HepG2 (cell line): ENCODE measurements around the gene YIPF1. TPM values are rescaled to one million over a fixed set of nuclear protein-coding genes. Genes with fewer than 3 reads are reported as not detected.

Experiments used
- FOXO1 ChIP-seq: sonication (generic); formaldehyde crosslinking; IDR thresholded peaks from 2 replicates; pipeline ENCODE4 v1.4.0; 2020; ENCODE audit warnings: missing genetic modification reagents
- GATAD2A ChIP-seq: IDR thresholded peaks from 2 replicates; pipeline ENCODE4 v1.6.1; 2016
- HOXA3 ChIP-seq: sonication (generic); formaldehyde crosslinking; IDR thresholded peaks from 2 replicates; pipeline ENCODE4 v1.5.0; 2020; ENCODE audit warnings: missing genetic modification reagents
- KDM4B ChIP-seq: sonication (generic); formaldehyde crosslinking; IDR thresholded peaks from 2 replicates; pipeline ENCODE4 v1.4.0; 2020; ENCODE audit warnings: missing genetic modification reagents
- MXI1 ChIP-seq: IDR thresholded peaks from 3 replicates; pipeline ENCODE4 v1.6.1; 2012; ENCODE audit warnings: low read depth, low read length, inconsistent platforms, borderline replicate concordance
- NAIF1 ChIP-seq: sonication (generic); formaldehyde crosslinking; IDR thresholded peaks from 2 replicates; pipeline ENCODE4 v1.5.0; 2020; ENCODE audit warnings: mild to moderate bottlenecking, missing genetic modification reagents, borderline replicate concordance
- NFE2L1 ChIP-seq: sonication (generic); formaldehyde crosslinking; IDR thresholded peaks from 2 replicates; pipeline ENCODE4 v1.4.0; 2020; ENCODE audit warnings: missing genetic modification reagents, mild to moderate bottlenecking, borderline replicate concordance
- NFKBIZ ChIP-seq: IDR thresholded peaks from 2 replicates; pipeline ENCODE4 v1.6.1; 2018; ENCODE audit warnings: missing genetic modification reagents, missing compliant biosample characterization
- NFRKB ChIP-seq: fragments of 450-650 bp; IDR thresholded peaks from 2 replicates; pipeline ENCODE4 v1.6.1; 2017
- NR1H2 ChIP-seq: sonication (generic); formaldehyde crosslinking; IDR thresholded peaks from 2 replicates; pipeline ENCODE4 v1.8.1; 2022; ENCODE audit warnings: low read depth, missing genetic modification reagents, borderline replicate concordance
- PAXIP1 ChIP-seq: sonication (generic); formaldehyde crosslinking; conservative IDR thresholded peaks from 2 replicates; pipeline ENCODE4 v1.4.0; 2020; ENCODE audit warnings: mild to moderate bottlenecking, missing genetic modification reagents, moderate library complexity
- REL ChIP-seq: sonication (generic); formaldehyde crosslinking; conservative IDR thresholded peaks from 2 replicates; pipeline ENCODE4 v1.8.0; 2022; ENCODE audit warnings: mild to moderate bottlenecking, missing genetic modification reagents, moderate library complexity
- RFXANK ChIP-seq: IDR thresholded peaks from 2 replicates; pipeline ENCODE4 v1.6.1; 2016
- RXRA ChIP-seq: sonication (generic); formaldehyde crosslinking; IDR thresholded peaks from 2 replicates; pipeline ENCODE4 v1.5.1; 2020; ENCODE audit warnings: missing genetic modification reagents
- SP5 ChIP-seq: IDR thresholded peaks from 2 replicates; pipeline ENCODE4 v1.6.1; 2016; ENCODE audit warnings: low read depth, borderline replicate concordance
- TCF7L2 ChIP-seq: IDR thresholded peaks from 2 replicates; pipeline ENCODE4 v1.6.1; 2011; ENCODE audit warnings: mild to moderate bottlenecking, low read depth, low read length, moderate library complexity
- ZNF24 ChIP-seq: fragments of 450-650 bp; IDR thresholded peaks from 2 replicates; pipeline ENCODE4 v1.6.1; 2017; ENCODE audit warnings: antibody characterized with exemption, mild to moderate bottlenecking
- ZNF33A ChIP-seq: sonication (generic); formaldehyde crosslinking; IDR thresholded peaks from 2 replicates; pipeline ENCODE4 v1.5.1; 2020; ENCODE audit warnings: missing genetic modification reagents, mild to moderate bottlenecking, moderate library complexity, borderline replicate concordance
- ZNF468 ChIP-seq: sonication (generic); formaldehyde crosslinking; IDR thresholded peaks from 2 replicates; pipeline ENCODE4 v1.8.0; 2022; ENCODE audit warnings: mild to moderate bottlenecking, moderate library complexity, missing genetic modification reagents
- ZNF652 ChIP-seq: IDR thresholded peaks from 2 replicates; pipeline ENCODE4 v1.6.1; 2016; ENCODE audit warnings: low read depth, borderline replicate concordance
- ZSCAN30 ChIP-seq: sonication (generic); formaldehyde crosslinking; IDR thresholded peaks from 2 replicates; pipeline ENCODE4 v1.5.0; 2020; ENCODE audit warnings: mild to moderate bottlenecking, missing genetic modification reagents
- ZSCAN31 ChIP-seq: sonication (generic); formaldehyde crosslinking; IDR thresholded peaks from 2 replicates; pipeline ENCODE4 v1.5.0; 2020; ENCODE audit warnings: low read depth, mild to moderate bottlenecking, missing genetic modification reagents
- polyA plus RNA-seq, 8 experiments: library from polyadenylated mRNA; depleted of rRNA in 3 of 8; stranded (reverse) in 7 of 8; unstranded in 1 of 8; fragments of >200 nt; fragmentation: Illumina TruSeq in 4 of 8; extraction: Trizol in 4 of 8; gene quantifications; 2 replicates each; pipeline versions ENCODE4 v1.2.1 to v1.2.3, GENCODE V29; 2011 to 2016; ENCODE audit warnings: low read depth in 4 of 8, missing spikeins in 1 of 8, mixed read lengths in 1 of 8; ENCODE audit not compliant: insufficient read depth in 1 of 8
- total RNA-seq, 5 experiments: library from RNA; depleted of rRNA; stranded (reverse); fragments of >200 nt; fragmentation: Illumina TruSeq; extraction: Trizol; gene quantifications; 2 replicates each; pipeline ENCODE4 v1.2.3, GENCODE V29; 2016; ENCODE audit warnings: low read depth in 1 of 5
- TF ChIP-seq, protein P1 (sequence below): sonication (generic); formaldehyde crosslinking; IDR thresholded peaks from 2 replicates; pipeline ENCODE4 v1.4.0; 2020; ENCODE audit warnings: mild to moderate bottlenecking, missing genetic modification reagents
- TF ChIP-seq, protein P2 (sequence below): IDR thresholded peaks from 2 replicates; pipeline ENCODE4 v1.6.1; 2016; ENCODE audit warnings: missing genetic modification reagents, missing compliant biosample characterization
- TF ChIP-seq, protein P3 (sequence below): IDR thresholded peaks from 2 replicates; pipeline ENCODE4 v1.6.1; 2016
- TF ChIP-seq, protein P4 (sequence below): sonication (generic); formaldehyde crosslinking; IDR thresholded peaks from 2 replicates; pipeline ENCODE4 v1.8.1; 2023; ENCODE audit warnings: missing genetic modification reagents, inconsistent platforms, borderline replicate concordance

YIPF1 gene
- total and polyA plus RNA-seq, 2 of the 13 experiments (the other 11 are each of a cell fraction or from before 2014, with no cell fraction given): 21.1 to 31.9 TPM

DNA sequence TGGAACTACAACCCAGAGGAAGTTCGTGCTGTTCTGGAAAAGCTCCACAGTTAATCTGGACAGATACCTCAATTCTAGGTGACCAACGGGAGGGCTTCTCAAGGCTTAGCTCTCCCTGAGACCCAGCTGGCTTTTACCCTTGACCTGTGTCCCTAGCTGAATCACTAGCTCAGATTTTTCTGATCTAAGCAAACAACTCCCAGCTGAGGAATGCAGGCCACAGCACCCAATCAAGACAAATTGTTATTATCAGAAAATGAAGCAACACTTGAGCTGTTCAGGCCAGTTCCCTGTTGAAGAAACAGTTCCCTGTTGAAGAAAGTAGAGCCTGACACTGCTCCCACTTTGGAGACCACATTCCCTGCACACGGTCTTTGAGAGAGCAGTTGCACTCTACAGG, 20.3 kb upstream of the YIPF1 start (continued):
- TF ChIP-seq, protein P1, sequence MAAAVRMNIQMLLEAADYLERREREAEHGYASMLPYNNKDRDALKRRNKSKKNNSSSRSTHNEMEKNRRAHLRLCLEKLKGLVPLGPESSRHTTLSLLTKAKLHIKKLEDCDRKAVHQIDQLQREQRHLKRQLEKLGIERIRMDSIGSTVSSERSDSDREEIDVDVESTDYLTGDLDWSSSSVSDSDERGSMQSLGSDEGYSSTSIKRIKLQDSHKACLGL: no peak
- TF ChIP-seq ZNF33A (no peak), FOXO1 (CRISPR knock-in tag) (0 out of 2 replicates have a peak, but pooled peaks have one; percentile 20), GATAD2A (CRISPR knock-in tag) (peak; percentile 25; the same call in 1 of the 2 replicates), ZNF468 (CRISPR knock-in tag) (no peak), NFRKB (no peak), ZNF652 (CRISPR knock-in tag) (no peak), HOXA3 (CRISPR knock-in tag) (no peak), NR1H2 (CRISPR knock-in tag) (no peak), ZSCAN30 (CRISPR knock-in tag) (no peak), SP5 (no peak), KDM4B (CRISPR knock-in tag) (no peak), NAIF1 (no peak), PAXIP1 (CRISPR knock-in tag) (0 out of 2 replicates have a peak, but pooled peaks have one; percentile 32), TCF7L2 (no peak), REL (no peak), ZNF24 (no peak; the same call in 1 of the 2 replicates), RXRA (CRISPR knock-in tag) (no peak; the same call in 1 of the 2 replicates), NFKBIZ (CRISPR knock-in tag) (no peak), ZSCAN31 (CRISPR knock-in tag) (no peak), NFE2L1 (CRISPR knock-in tag) (no peak), MXI1 (no peak), RFXANK (CRISPR knock-in tag) (no peak)
- TF ChIP-seq, protein P2, sequence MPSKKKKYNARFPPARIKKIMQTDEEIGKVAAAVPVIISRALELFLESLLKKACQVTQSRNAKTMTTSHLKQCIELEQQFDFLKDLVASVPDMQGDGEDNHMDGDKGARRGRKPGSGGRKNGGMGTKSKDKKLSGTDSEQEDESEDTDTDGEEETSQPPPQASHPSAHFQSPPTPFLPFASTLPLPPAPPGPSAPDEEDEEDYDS (CRISPR knock-in tag): no peak
- TF ChIP-seq, protein P3, sequence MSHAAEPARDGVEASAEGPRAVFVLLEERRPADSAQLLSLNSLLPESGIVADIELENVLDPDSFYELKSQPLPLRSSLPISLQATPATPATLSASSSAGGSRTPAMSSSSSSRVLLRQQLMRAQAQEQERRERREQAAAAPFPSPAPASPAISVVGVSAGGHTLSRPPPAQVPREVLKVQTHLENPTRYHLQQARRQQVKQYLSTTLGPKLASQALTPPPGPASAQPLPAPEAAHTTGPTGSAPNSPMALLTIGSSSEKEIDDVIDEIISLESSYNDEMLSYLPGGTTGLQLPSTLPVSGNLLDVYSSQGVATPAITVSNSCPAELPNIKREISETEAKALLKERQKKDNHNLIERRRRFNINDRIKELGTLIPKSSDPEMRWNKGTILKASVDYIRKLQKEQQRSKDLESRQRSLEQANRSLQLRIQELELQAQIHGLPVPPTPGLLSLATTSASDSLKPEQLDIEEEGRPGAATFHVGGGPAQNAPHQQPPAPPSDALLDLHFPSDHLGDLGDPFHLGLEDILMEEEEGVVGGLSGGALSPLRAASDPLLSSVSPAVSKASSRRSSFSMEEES (CRISPR knock-in tag): no peak
- TF ChIP-seq, protein P4, sequence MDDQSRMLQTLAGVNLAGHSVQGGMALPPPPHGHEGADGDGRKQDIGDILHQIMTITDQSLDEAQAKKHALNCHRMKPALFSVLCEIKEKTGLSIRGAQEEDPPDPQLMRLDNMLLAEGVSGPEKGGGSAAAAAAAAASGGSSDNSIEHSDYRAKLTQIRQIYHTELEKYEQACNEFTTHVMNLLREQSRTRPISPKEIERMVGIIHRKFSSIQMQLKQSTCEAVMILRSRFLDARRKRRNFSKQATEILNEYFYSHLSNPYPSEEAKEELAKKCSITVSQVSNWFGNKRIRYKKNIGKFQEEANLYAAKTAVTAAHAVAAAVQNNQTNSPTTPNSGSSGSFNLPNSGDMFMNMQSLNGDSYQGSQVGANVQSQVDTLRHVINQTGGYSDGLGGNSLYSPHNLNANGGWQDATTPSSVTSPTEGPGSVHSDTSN (CRISPR knock-in tag): no peak
